HL-60/S4 (cell line): Measurements from ENCODE around the gene NLN.
"Not testable (repeated sequence)": the region's sequence is repeated elsewhere in the genome, so short reads cannot be mapped to it uniquely, and the experiment has no call there.

Experiments
- in situ Hi-C: fragments of 300-500 bp; cut with MboI; formaldehyde crosslinking; loops from 2 replicates; pipeline ENCODE4 v1.14.3; 2022; ENCODE audit warnings: low sequenced_read_pairs

Gene NLN

GRCh38 chr5:65730910-65731309, 8.9 kb downstream of the NLN start:
- in situ Hi-C loops: no loop called here

- in situ Hi-C loops: not testable (repeated sequence)
These were observed 10.0 kb downstream of the NLN start for GRCh38 chr5:65732046-65732445.

- in situ Hi-C loops: not testable (repeated sequence)
These were observed 12.3 kb downstream of the NLN start for GRCh38 chr5:65734196-65734775.

GRCh38 chr5:65734921-65735320, 12.9 kb downstream of the NLN start:
- in situ Hi-C loops: no loop called here

GRCh38 chr5:65736011-65736410, 14.0 kb downstream of the NLN start:
- in situ Hi-C loops: no loop called here

- in situ Hi-C loops: no loop called here
These were observed 15.8 kb downstream of the NLN start for GRCh38 chr5:65737842-65738241.

GRCh38 chr5:65738305-65738704, 16.3 kb downstream of the NLN start:
- in situ Hi-C loops: no loop called here

- in situ Hi-C loops: no loop called here
These were observed 17.2 kb downstream of the NLN start for GRCh38 chr5:65739162-65739561.

- in situ Hi-C loops: no loop called here
These were observed 20.7 kb downstream of the NLN start for GRCh38 chr5:65742565-65743231.

- in situ Hi-C loops: no loop called here
These were observed 27.3 kb downstream of the NLN start for GRCh38 chr5:65749221-65749844.

- in situ Hi-C loops: no loop called here
These were observed 28.0 kb downstream of the NLN start for GRCh38 chr5:65749956-65750355.

GRCh38 chr5:65750938-65751337, 28.9 kb downstream of the NLN start:
- in situ Hi-C loops: no loop called here

GRCh38 chr5:65753189-65753588, 31.2 kb downstream of the NLN start:
- in situ Hi-C loops: no loop called here

GRCh38 chr5:65758546-65759144, 36.6 kb downstream of the NLN start:
- in situ Hi-C loops: no loop called here

- in situ Hi-C loops: no loop called here
These were observed 38.7 kb downstream of the NLN start for GRCh38 chr5:65760504-65761275.

- in situ Hi-C loops: no loop called here
These were observed 40.2 kb downstream of the NLN start for GRCh38 chr5:65762234-65762633.

GRCh38 chr5:65765582-65765981, 43.6 kb downstream of the NLN start:
- in situ Hi-C loops: no loop called here

- in situ Hi-C loops: no loop called here
These were observed 44.2 kb downstream of the NLN start for GRCh38 chr5:65766175-65766574.

- in situ Hi-C loops: no loop called here
These were observed 44.8 kb downstream of the NLN start for GRCh38 chr5:65766781-65767180.

- in situ Hi-C loops: no loop called here
These were observed 45.6 kb downstream of the NLN start for GRCh38 chr5:65767565-65767964.

GRCh38 chr5:65768723-65769346, 46.8 kb downstream of the NLN start:
- in situ Hi-C loops: no loop called here
